Superior temporal gyrus (tissue), 1 donor: Measurements from ENCODE around the gene HCN2.
A peak's percentile ranks its signal among the peaks of the same experiment; 100 is the strongest.
"Not testable (repeated sequence)": the region's sequence is repeated elsewhere in the genome, so short reads cannot be mapped to it uniquely, and the experiment has no call there.

Experiments used
- DNase-seq: peaks from one replicate; pipeline ENCODE4 v3.0.0-alpha.2; 2016; ENCODE audit errors: extremely low spot score

HCN2 gene

DNA sequence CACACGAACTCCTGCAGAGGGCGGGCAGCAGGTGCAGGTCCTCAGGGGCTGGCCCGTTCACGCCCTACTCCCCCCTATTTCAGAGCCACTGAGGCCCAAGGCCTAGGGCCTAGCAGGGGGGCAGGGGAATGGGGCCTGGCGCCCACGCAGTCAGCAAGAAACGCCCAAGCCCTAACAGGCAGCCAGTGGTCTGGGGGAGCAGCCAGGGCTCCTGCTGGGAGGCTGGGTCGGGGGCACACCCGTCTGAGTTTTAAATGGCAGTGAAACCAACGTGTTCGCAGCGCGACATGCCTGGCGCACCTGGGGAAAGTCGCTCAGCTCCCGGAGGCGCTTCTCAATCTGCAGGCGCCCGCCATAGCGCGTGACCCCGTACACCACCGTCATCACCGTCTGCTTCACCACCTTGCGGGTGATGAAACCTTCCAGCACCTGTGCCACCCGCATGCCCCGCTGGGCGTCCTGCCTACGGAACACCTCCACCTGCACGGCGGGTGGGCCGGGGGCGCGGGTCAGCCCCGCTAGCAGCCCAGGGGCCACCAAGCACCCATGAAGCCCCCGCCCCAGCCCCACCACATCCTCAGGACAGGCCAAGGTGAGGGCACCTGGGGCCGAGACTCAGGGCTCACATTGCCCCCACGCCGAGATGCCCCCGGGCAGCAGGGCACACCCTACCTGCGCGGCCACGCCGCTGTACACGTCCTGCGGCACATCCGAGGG is 29.8 kb downstream of the HCN2 start:
- no peak for DNase-seq

DNA sequence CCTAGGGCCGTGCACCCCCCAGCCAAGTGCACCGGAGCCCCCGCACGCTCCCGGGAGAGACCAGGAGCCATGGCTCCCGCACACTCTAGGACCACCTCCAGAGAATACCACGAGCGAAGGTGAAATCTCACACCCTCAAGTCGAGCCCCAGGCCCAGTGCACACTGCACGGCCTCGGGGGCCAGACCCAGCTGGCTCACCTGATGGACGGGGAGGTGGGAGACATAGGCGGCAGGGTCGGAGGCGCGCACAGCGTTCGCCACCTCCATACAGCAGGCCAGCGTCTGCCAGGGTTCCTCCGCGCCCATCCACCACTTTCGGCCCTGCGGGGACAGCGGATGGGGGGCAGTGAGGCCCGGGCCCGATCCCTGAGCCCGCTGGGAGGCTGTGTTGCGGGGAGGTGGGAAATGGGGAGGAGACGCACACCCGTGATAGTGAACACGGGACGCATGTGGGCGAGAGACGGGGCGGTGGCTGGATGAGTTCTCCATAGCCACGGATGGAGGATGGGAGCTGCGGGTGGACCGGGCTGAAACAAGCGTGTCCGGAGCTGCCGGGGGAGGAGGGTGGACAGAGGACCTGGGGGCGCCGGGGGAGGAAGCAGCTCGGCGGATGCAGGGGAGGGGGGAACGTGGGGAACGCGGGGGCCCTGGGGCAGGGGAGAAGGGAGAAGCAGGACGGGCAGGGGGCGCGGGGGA is 30.6 kb downstream of the HCN2 start:
- no peak for DNase-seq

DNA sequence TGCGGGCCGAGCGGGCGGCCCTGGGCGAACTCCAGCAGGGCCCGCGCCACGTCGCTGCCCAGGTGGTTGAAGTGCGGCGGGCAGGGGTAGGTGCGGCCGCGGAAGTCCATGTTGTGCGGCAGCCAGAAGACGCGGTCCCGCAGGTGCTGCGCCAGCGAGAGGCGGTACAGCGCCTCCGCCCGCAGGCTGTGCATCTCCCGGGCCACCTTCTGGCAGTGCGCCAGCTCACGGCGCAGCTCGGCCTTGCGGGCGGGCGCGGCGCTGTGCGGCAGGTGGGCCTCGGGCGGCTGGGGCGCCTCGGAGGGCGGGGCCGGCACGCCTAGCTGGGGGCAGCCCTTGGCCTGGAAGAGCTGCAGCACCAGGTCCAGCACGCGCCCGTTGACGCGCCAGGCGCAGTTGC is 31.5 kb downstream of the HCN2 start:
- not testable (repeated sequence) for DNase-seq

GRCh38 chr19:621819-622218 is 32.1 kb downstream of the HCN2 start:
- no peak for DNase-seq

DNA sequence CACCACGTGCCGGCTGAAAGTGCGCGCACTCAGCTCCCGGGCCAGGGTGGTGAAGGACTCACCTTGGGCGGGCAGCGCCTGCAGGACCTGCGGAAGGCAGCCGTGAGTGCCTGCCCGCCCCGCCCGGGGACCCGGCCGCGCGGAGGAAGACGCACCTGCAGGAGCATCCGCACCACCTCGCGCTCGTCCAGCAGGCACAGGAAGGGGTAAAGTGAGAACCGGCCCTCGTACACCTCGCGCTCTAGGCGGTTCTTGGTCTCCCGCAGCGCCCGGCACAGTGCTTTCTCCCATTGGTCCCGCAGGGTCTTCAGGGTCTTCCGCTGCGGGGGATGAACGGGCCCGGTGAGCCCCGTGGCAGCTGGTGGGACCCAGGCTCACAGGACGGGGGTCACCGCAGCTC is 33.0 kb downstream of the HCN2 start:
- no peak for DNase-seq

DNA sequence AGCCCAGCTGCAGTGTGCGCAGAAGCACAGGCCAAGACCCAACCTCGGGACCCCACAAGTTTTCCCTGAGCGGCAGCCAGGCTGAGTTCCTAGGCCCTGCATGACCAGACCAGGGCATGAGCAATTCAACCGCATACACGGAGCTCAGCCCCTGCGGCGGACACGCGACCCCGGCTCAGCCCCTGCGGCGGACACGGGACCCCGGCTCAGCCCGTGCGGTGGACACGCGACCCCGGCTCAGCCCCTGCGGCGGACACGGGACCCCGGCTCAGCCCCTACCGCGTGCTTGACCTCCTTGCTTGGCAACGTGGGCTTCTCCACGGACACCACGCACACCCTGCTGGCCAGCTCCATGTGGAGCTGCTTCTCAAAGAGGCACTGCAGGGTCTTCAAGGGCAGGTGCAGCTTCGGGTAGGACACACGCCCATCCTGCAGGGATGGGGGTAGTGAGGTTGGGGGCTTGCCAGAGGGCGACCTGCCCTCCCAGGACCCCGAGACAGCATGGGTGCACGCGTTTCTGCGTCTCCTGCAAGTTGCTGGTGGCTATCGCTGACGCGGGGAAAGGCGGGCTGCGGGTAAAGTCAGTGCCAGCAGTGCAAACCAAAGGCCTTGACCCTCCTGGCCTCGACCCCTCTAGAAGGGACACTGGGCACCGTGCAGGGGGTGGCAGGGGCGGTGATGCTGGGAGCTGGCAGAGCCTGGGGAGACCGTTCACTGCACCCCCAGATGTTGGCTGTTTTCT is 33.7 kb downstream of the HCN2 start:
- DNase-seq = no peak

DNA sequence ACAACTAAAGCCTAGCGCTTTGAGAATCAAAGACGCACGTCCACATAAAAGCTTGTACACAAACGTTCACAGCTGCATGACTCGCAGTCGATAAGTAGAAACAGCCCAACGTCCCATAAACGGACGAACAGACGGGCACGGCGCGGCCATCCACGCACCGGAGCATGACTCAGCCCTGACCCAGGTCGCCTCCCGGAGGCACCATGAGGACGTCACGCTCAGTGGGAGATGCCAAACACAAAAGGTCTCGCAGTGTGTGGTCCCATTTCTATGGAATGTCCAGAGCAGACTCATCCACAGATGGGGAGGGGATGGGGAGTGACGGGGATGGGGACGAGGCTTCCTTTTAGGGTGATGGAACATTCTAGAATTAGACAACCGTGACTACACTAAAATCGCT is 34.3 kb downstream of the HCN2 start:
- no peak for DNase-seq

DNA sequence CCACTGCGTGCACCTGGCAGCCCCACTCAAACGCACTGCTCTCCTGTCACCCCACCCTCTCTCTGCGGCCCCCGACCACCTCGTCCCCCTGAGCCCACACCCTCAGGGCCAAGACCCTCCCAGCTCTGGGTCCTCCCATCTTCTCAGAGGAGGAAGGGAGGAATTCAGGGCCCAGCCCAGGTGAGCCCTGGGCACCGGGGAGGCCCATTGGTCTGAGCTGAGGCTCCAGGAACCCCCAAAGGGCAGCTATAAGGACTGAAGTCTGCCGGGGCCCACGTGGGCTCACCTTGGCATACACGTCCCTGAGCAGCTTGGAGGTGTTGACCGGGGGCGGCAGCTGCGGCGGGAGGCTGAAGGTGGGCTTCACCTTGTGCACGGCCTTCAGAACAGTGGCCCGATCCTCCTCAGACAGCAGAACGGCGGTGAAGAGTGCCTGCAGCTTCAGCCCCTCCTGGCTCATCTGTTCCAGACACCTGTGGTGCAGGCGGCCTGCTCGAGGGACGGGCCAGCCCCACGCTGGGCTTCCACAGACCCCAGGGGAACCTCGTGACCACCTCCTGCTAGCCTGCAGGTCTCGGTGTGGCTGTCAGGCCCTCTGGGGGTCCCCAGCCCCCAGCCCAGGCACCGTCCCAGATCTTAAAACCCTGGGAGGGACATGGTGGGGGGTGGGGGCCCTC is 34.9 kb downstream of the HCN2 start:
- DNase-seq = no peak

DNA sequence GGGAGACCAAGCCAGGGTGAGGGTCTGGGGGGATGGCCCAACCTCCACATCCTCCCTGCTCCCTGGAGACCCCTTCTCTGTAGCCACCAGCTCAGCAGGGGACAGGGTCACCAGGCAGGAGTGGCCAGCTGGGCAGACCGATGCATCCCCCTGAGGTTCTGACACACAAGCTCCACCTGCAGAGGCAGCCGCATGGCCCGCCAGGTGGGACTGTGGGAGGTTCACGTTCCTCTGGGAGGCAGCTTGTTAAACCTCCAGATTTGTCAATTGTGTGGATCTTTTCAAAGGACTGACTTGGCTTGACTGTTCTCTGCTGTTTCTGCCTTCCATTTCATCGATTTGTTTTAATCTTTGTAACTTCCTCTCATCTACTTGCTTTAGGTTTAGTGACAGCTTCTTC is 35.6 kb downstream of the HCN2 start:
- no peak for DNase-seq

GRCh38 chr19:626566-626965 is 36.9 kb downstream of the HCN2 start:
- not testable (repeated sequence) for DNase-seq

- no peak for DNase-seq
Measured at GRCh38 chr19:628168-628567, 38.5 kb downstream of the HCN2 start.

- DNase-seq = not testable (repeated sequence)
Measured at GRCh38 chr19:629515-629914, 39.8 kb downstream of the HCN2 start.

DNA sequence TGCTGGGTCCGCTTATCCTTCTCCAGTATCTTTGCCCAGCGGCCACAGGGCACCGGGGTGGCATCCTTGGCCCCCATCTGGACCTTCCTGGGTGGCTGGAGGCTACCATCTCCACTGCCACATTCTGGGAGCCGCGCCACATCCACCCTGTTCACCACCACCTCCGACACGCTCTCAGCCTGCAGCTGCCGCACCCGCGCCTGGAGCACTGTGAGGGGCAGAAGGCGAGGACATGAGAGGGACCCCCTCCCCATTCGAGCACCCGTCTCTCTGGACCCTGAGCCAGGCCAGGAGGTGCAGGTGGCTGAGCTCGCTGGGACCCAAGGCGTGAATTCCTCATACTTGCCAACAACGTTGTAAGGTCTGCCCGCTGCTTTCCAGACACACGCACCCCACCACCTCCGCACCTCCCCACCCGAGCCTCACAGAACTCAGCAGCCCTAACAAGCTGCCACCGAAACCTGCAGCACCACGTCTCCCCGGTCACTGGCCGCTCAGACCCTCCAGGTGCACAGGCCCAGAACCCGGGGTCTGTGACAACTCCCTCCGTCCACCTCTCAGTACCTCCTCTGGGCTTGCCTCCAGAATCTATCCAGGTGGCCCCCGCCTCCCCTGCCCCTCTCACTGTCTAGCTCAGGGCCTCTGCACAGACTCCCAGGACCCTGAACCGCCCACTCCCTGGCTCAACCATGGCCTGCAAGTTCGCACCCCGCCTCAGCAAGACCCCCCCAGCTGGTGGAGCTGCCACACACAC is 40.5 kb downstream of the HCN2 start:
- DNase-seq = no peak

DNA sequence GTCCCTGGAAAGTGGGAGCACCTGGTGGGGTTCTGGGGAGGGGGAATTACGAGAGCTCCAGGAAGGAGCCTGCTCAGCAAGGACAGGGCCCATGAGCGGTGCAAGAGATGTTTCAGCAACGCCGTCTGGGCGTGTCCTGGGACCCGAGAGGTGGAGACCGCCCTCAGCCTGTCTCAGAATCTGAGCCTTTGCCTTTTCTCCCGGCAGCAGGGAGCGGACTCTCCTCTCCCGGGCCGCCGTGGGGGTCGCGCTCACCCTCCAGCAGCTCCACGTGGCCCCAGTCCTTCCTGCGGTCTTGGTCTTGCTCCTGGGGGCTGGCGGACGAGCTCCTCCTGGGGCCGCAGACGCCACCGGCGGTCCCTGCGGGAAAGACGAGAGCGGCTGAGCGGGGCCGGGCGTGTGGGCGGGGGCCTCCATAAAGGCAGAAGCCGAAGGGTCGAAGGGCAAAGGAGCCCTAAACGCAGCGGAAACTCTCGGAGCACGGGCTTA is 42.9 kb downstream of the HCN2 start:
- DNase-seq = no peak

- peak; percentile 97 for DNase-seq
Measured at GRCh38 chr19:633068-633785, 43.5 kb downstream of the HCN2 start, which contains the start of gene POLRMT. Gene POLRMT (minus strand): TSS chr19:633537. CDS start chr19:633512, 25 bp downstream.

GRCh38 chr19:633786-634639 is 44.3 kb downstream of the HCN2 start:
- DNase-seq = no peak

DNA sequence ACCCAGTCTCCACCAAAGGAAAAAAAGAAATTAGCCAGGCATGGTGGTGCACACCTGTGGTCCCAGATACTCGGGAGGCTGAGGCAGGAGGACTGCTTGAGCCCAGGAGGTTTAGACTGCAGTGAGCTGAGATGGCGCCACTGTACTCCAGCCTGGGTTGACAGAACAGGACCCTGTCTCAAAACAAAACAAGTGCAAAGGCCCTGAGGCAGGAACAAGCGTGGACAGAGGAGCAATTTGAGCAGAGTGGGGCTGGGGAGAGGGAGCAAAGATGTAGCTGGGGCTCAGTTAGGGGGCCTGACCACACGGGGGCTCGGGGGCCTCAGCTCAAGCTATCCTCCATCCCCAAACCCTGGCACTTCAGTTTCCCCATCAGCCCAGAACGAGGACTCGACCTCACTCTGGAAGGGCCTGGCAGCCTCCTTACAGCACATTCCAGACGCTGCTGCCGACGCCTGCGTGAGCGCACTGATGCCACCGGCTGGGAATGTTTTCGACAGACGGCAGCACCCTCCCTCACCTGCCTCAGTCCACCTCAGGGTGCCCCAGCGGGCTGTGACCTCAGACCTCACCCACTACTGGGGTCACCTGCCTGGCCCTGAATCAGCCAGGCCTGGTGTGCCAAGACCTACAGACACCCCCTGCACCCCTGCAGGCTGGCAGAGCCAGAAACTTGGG is 45.4 kb downstream of the HCN2 start:
- no peak for DNase-seq

- no peak for DNase-seq
Measured at GRCh38 chr19:638906-639252, 49.2 kb downstream of the HCN2 start.
